Measurements from ENCODE around the gene MED13. TPM values are rescaled to one million over a fixed set of nuclear protein-coding genes. Genes with fewer than 3 reads are reported as not detected.
"Not testable (repeated sequence)": the region's sequence is repeated elsewhere in the genome, so short reads cannot be mapped to it uniquely, and the experiment has no call there.

MED13 gene
- total and polyA plus RNA-seq, 8 donors = 4.9 to 193 (median 45.0) TPM

- Histone ChIP-seq H3K4me3 (no peak overlapping the region), H3K4me1 (peaks cover 0 to 28% (median 8%) of the 10 kb centered on the region in 4 donors), H3K36me3 (peaks cover 20 to 95% (median 91%) of the 10 kb centered on the region in 4 donors), H3K27me3 (no peaks in the 10 kb centered on the region), H3K27ac (no peak overlapping the region), H3K9me3 (no peaks in the 10 kb centered on the region)
- WGBS, 5 donors = 77 to 90% (median 86%) methylated on average over 1 of the region's 1 CpG
- intact Hi-C loops (cut with DNase I; ENCODE audit: low total_unique reads) = no loop called here
- no peak for DNase-seq
- TF ChIP-seq EP300 (IDR thresholded peaks at IDR 0.05) (no peak), POLR2AphosphoS5 (IDR thresholded peaks at IDR 0.05) (no peak), POLR2A (IDR thresholded peaks at IDR 0.05) (no peak), CTCF (IDR thresholded peaks at IDR 0.05) (no peak)
Measured at GRCh38 chr17:62009220-62009619, 55.9 kb downstream of the MED13 start.

- no peak for DNase-seq
- Histone ChIP-seq H3K36me3 (peaks cover 20 to 88% (median 85%) of the 10 kb centered on the region in 4 donors), H3K27me3 (no peaks in the 10 kb centered on the region), H3K4me1 (peaks cover 0 to 35% (median 8%) of the 10 kb centered on the region in 4 donors), H3K9me3 (no peaks in the 10 kb centered on the region), H3K4me3 (no peak overlapping the region), H3K27ac (no peak overlapping the region)
- intact Hi-C loops (cut with DNase I; ENCODE audit: low total_unique reads) = no loop called here
- TF ChIP-seq EP300 (IDR thresholded peaks at IDR 0.05) = no peak
- no peak for TF ChIP-seq POLR2AphosphoS5 (IDR thresholded peaks at IDR 0.05)
- no peak for TF ChIP-seq CTCF (IDR thresholded peaks at IDR 0.05)
- no peak for TF ChIP-seq POLR2A (IDR thresholded peaks at IDR 0.05)
- 88 to 93% (median 89%) methylated on average over 5 of the region's 5 CpGs for WGBS, 5 donors
Measured at GRCh38 chr17:62008294-62008693, 56.8 kb downstream of the MED13 start.

- no peak overlapping the region for H3K27ac ChIP-seq
- H3K4me3 ChIP-seq = no peak overlapping the region
- peaks cover 9 to 63% (median 58%) of the 10 kb centered on the region in 4 donors for H3K36me3 ChIP-seq
- DNase-seq = no peak
- no peaks in the 10 kb centered on the region for H3K9me3 ChIP-seq
- no peak for TF ChIP-seq EP300 (IDR thresholded peaks at IDR 0.05)
- TF ChIP-seq POLR2AphosphoS5 (IDR thresholded peaks at IDR 0.05) = no peak
- no peak for TF ChIP-seq POLR2A (IDR thresholded peaks at IDR 0.05)
- no peak for TF ChIP-seq CTCF (IDR thresholded peaks at IDR 0.05)
- peaks cover 0 to 37% (median 9%) of the 10 kb centered on the region in 4 donors for H3K4me1 ChIP-seq
- H3K27me3 ChIP-seq = no peaks in the 10 kb centered on the region
- intact Hi-C loops (cut with DNase I; ENCODE audit: low total_unique reads) = no loop called here
Measured at GRCh38 chr17:62004388-62004787, 60.7 kb downstream of the MED13 start.

- 65 to 97% (median 73%) methylated on average over 3 of the region's 3 CpGs for WGBS, 5 donors
- intact Hi-C loops (cut with DNase I; ENCODE audit: low total_unique reads); H3K9me3 ChIP-seq: not testable (repeated sequence)
Measured at GRCh38 chr17:62003141-62003540, 61.9 kb downstream of the MED13 start.

GRCh38 chr17:62001105-62001504, 64.0 kb downstream of the MED13 start:
- H3K9me3 ChIP-seq = no peaks in the 10 kb centered on the region
- H3K4me3 ChIP-seq = no peak overlapping the region
- peaks cover 5 to 52% (median 23%) of the 10 kb centered on the region in 4 donors for H3K4me1 ChIP-seq
- no peak for TF ChIP-seq POLR2A (IDR thresholded peaks at IDR 0.05)
- TF ChIP-seq POLR2AphosphoS5 (IDR thresholded peaks at IDR 0.05) = no peak
- TF ChIP-seq CTCF (IDR thresholded peaks at IDR 0.05) = no peak
- TF ChIP-seq EP300 (IDR thresholded peaks at IDR 0.05) = no peak
- H3K36me3 ChIP-seq = peaks cover 9 to 32% (median 27%) of the 10 kb centered on the region in 4 donors
- no peak for DNase-seq
- no peak overlapping the region for H3K27ac ChIP-seq
- 93 to 99% (median 97%) methylated on average over 2 of the region's 2 CpGs for WGBS, 5 donors
- intact Hi-C loops (cut with DNase I; ENCODE audit: low total_unique reads) = no loop called here
- H3K27me3 ChIP-seq = no peaks in the 10 kb centered on the region

More at GRCh38 chr17:62003141-62003540, 61.9 kb downstream of the MED13 start:
- H3K36me3 ChIP-seq = peaks cover 9 to 50% (median 46%) of the 10 kb centered on the region in 4 donors
- H3K27me3 ChIP-seq, H3K4me3 ChIP-seq, H3K27ac ChIP-seq, DNase-seq: not testable (repeated sequence)
- peaks cover 0 to 35% (median 11%) of the 10 kb centered on the region in 4 donors for H3K4me1 ChIP-seq

Data from stomach (tissue), 9 donors.